PC-9 (cell line): ENCODE results near the gene CIDEA. TPM values are rescaled to one million over a fixed set of nuclear protein-coding genes. Genes with fewer than 3 reads are reported as not detected.
A peak's percentile ranks its signal among the peaks of the same experiment; 100 is the strongest.
"Not testable (repeated sequence)": the region's sequence is repeated elsewhere in the genome, so short reads cannot be mapped to it uniquely, and the experiment has no call there.

Experiments
- Bru-seq: library from RNA; stranded (reverse); fragments of 400-500 nt; gene quantifications from one replicate; lab custom pipeline; 2021; lab: Mats Ljungman, UMichigan
- BruChase-seq, 2 experiments: library from RNA; stranded (reverse); fragments of 400-500 nt; gene quantifications; one replicate each; lab custom pipeline; 2021; lab: Mats Ljungman, UMichigan
- BruUV-seq: library from RNA; stranded (reverse); fragments of 400-500 nt; replicated peaks from 2 replicates; lab custom pipeline; 2021; lab: Mats Ljungman, UMichigan
- CTCF ChIA-PET: fragments of 300-600 bp; sonication (Branson Sonifier 250); formaldehyde crosslinking; loops from one replicate; lab custom pipeline; 2022; ENCODE audit warnings: antibody characterized with exemption; lab: Charles Lee
- POLR2A ChIA-PET: fragments of 300-600 bp; sonication (Branson Sonifier 250); formaldehyde crosslinking; loops from one replicate; lab custom pipeline; 2022; ENCODE audit warnings: antibody characterized with exemption; ENCODE audit not compliant: unreplicated experiment; lab: Charles Lee
- DNase-seq, 2 experiments: peaks; one replicate each; pipeline versions ENCODE4 v3.0.0 to v3.0.0-alpha.2; 2015 to 2022; ENCODE audit warnings: mixed read lengths in 1 of 2
- H2AFZ ChIP-seq: fragments of 200-600 bp; sonication (generic); 2 replicates; pipeline ENCODE4 v1.8.1; 2017; ENCODE audit warnings: antibody characterized with exemption
- H3F3A ChIP-seq: fragments of 200-600 bp; sonication (generic); 2 replicates; pipeline ENCODE4 v1.8.1; 2017; ENCODE audit warnings: antibody characterized with exemption, mild to moderate bottlenecking, low read depth; ENCODE audit not compliant: insufficient read depth
- H3K27ac ChIP-seq: fragments of 200-600 bp; sonication (generic); 2 replicates; pipeline ENCODE4 v1.6.1; 2016; ENCODE audit warnings: mixed run types
- H3K27me3 ChIP-seq: fragments of 200-600 bp; sonication (generic); 2 replicates; pipeline ENCODE4 v1.6.1; 2016; ENCODE audit warnings: low read depth, mixed run types; ENCODE audit not compliant: insufficient read depth
- H3K36me3 ChIP-seq: fragments of 200-600 bp; sonication (generic); 2 replicates; pipeline ENCODE4 v1.6.1; 2016; ENCODE audit warnings: low read depth, mixed run types
- H3K4me1 ChIP-seq: fragments of 200-600 bp; sonication (generic); replicated peaks from 2 replicates; pipeline ENCODE4 v1.6.1; 2016; ENCODE audit warnings: mixed run types; ENCODE audit not compliant: insufficient read depth
- H3K4me2 ChIP-seq: fragments of 200-600 bp; sonication (generic); 2 replicates; pipeline ENCODE4 v1.6.1; 2017; ENCODE audit warnings: mixed run types
- H3K4me3 ChIP-seq: fragments of 200-600 bp; sonication (generic); 2 replicates; pipeline ENCODE4 v1.6.1; 2016; ENCODE audit warnings: mixed run types
- H3K79me2 ChIP-seq: fragments of 200-600 bp; sonication (generic); 2 replicates; pipeline ENCODE4 v1.6.1; 2017; ENCODE audit warnings: low read depth, mixed run types
- H3K9me2 ChIP-seq: fragments of 200-600 bp; sonication (generic); 2 replicates; pipeline ENCODE4 v1.8.1; 2017; ENCODE audit warnings: mild to moderate bottlenecking; ENCODE audit not compliant: insufficient read depth
- H3K9me3 ChIP-seq: fragments of 200-600 bp; sonication (generic); 2 replicates; pipeline ENCODE4 v1.8.1; 2016; ENCODE audit warnings: low read depth; ENCODE audit not compliant: insufficient read depth
- H4K20me1 ChIP-seq: fragments of 200-600 bp; sonication (generic); 2 replicates; pipeline ENCODE4 v1.8.1; 2017; ENCODE audit not compliant: insufficient read depth
- CTCF ChIP-seq: fragments of 200-600 bp; sonication (generic); conservative IDR thresholded peaks from 2 replicates; pipeline ENCODE4 v1.6.1; 2017; ENCODE audit warnings: mixed run types, antibody characterized with exemption, mild to moderate bottlenecking, moderate library complexity
- EZH2 ChIP-seq: fragments of 200-600 bp; sonication (generic); IDR thresholded peaks from 2 replicates; pipeline ENCODE4 v1.8.0; 2017; ENCODE audit warnings: antibody characterized with exemption, low read depth
- intact Hi-C: fragments of 100-400 bp; cut with micrococcal nuclease; formaldehyde crosslinking; loops from one replicate; pipeline ENCODE4 v1.10.0; 2022; ENCODE audit not compliant: unreplicated experiment
- long read RNA-seq: library from polyadenylated mRNA; stranded (forward); transcript quantifications from one replicate; pipeline ENCODE4 v2.0.0, GENCODE V29; 2022
- total RNA-seq: library from RNA; stranded (reverse); gene quantifications from 2 replicates; pipeline ENCODE4 v1.2.3, GENCODE V29; 2021

CIDEA gene
- total RNA-seq, result not detected in 2 replicates
- Bru-seq, nascent RNA, result percentile 26 among the genes with signal in this experiment
- BruChase-seq, experiment 1, labeled RNA remaining after a 2-hour chase, result percentile 8 among the genes with signal in this experiment
- BruChase-seq, experiment 2, labeled RNA remaining after a 6-hour chase, result percentile 19 among the genes with signal in this experiment
- long read RNA-seq, result 0 reads

GRCh38 chr18:12254136-12254819 lies at the start of gene CIDEA:
CIDEA (plus strand) TSS chr18:12254361; CDS start chr18:12254384, 23 bp downstream.
- Histone ChIP-seq H3K27ac (peak within 1 kb of the TSS; percentile 97), H3K36me3 (no peaks in the 10 kb centered on the region), H3F3A (peaks cover 39% of the 10 kb centered on the region), H2AFZ (no peak within 1 kb of the TSS), H3K4me1 (peaks cover 47% of the 10 kb centered on the region), H3K4me3 (no peak within 1 kb of the TSS), H3K9me3 (no peaks in the 10 kb centered on the region), H3K9me2 (no peaks in the 10 kb centered on the region), H4K20me1 (no peaks in the 10 kb centered on the region), H3K4me2 (peak within 1 kb of the TSS; percentile 54), H3K79me2 (no peaks in the 10 kb centered on the region), H3K27me3 (no peaks in the 10 kb centered on the region)
- DNase-seq, result no peak
- ChIA-PET CTCF (no interaction called here), POLR2A (interaction anchor here (0.6 kb wide), 1 partner anchor 348 kb away, joined by 3 read pairs; no protein-coding TSS in a partner anchor)
- intact Hi-C loops, result no loop called here
- BruUV-seq, result no TSS peak
- TF ChIP-seq EZH2, result no peak
- no peak for TF ChIP-seq CTCF

- H3K36me3 ChIP-seq, H3K4me1 ChIP-seq, H3K79me2 ChIP-seq, H3K9me3 ChIP-seq, H3F3A ChIP-seq, H3K27me3 ChIP-seq, H3K4me3 ChIP-seq, H3K4me2 ChIP-seq, H2AFZ ChIP-seq, H3K9me2 ChIP-seq, POLR2A ChIA-PET, intact Hi-C loops, H3K27ac ChIP-seq, BruUV-seq, H4K20me1 ChIP-seq, CTCF ChIA-PET, DNase-seq: not testable (repeated sequence)
These were observed 45.6 kb upstream of the CIDEA start for GRCh38 chr18:12208296-12209153.

GRCh38 chr18:12212308-12212707 lies 41.9 kb upstream of the CIDEA start:
- H3K27ac ChIP-seq, BruUV-seq, H3K27me3 ChIP-seq, POLR2A ChIA-PET, H3F3A ChIP-seq, intact Hi-C loops, CTCF ChIA-PET, H3K4me2 ChIP-seq, H4K20me1 ChIP-seq, H2AFZ ChIP-seq, DNase-seq, H3K4me1 ChIP-seq, H3K36me3 ChIP-seq, H3K4me3 ChIP-seq, H3K9me3 ChIP-seq, H3K9me2 ChIP-seq, H3K79me2 ChIP-seq: not testable (repeated sequence)

- BruUV-seq, H3K9me2 ChIP-seq, H3K79me2 ChIP-seq, H3K27me3 ChIP-seq, POLR2A ChIA-PET, H2AFZ ChIP-seq, H3K36me3 ChIP-seq, H3K27ac ChIP-seq, H3K4me3 ChIP-seq, H4K20me1 ChIP-seq, CTCF ChIA-PET, intact Hi-C loops, H3K9me3 ChIP-seq, DNase-seq, H3K4me1 ChIP-seq, H3F3A ChIP-seq, H3K4me2 ChIP-seq: not testable (repeated sequence)
These were observed 39.7 kb upstream of the CIDEA start for GRCh38 chr18:12214296-12215005.

- H4K20me1 ChIP-seq, BruUV-seq, POLR2A ChIA-PET: not testable (repeated sequence)
These were observed 37.7 kb upstream of the CIDEA start for GRCh38 chr18:12216471-12216870.

GRCh38 chr18:12218603-12219002 lies 35.6 kb upstream of the CIDEA start:
- intact Hi-C loops, CTCF ChIA-PET, H3K4me3 ChIP-seq, H3K36me3 ChIP-seq, H3K4me1 ChIP-seq, BruUV-seq, H3K4me2 ChIP-seq, H2AFZ ChIP-seq, H4K20me1 ChIP-seq, H3F3A ChIP-seq, H3K27ac ChIP-seq, DNase-seq, POLR2A ChIA-PET, H3K27me3 ChIP-seq, H3K9me2 ChIP-seq, H3K9me3 ChIP-seq, H3K79me2 ChIP-seq: not testable (repeated sequence)

More at GRCh38 chr18:12216471-12216870, 37.7 kb upstream of the CIDEA start:
- H3K9me2 ChIP-seq, CTCF ChIA-PET, DNase-seq, H3K4me1 ChIP-seq, H3K9me3 ChIP-seq, H3K4me2 ChIP-seq, H3F3A ChIP-seq, H3K27me3 ChIP-seq, H3K27ac ChIP-seq, intact Hi-C loops, H3K79me2 ChIP-seq, H3K4me3 ChIP-seq, H2AFZ ChIP-seq, H3K36me3 ChIP-seq: not testable (repeated sequence)
